HCT116 (cell line): ENCODE results near the gene BRI3BP. TPM values are rescaled to one million over a fixed set of nuclear protein-coding genes. Genes with fewer than 3 reads are reported as not detected.

ENCODE experiments used
- ATAC-seq: fragments of 200-7000 bp; cut with Tn5 transposase; 2 replicates; pipeline ENCODE4 v1.9.1; 2020; ENCODE audit warnings: mild to moderate bottlenecking, moderate library complexity
- BruUV-seq: library from RNA; stranded (reverse); fragments of 400-500 nt; replicated peaks from 2 replicates; lab custom pipeline; 2021; lab: Mats Ljungman, UMichigan
- CTCF ChIA-PET: fragments of 300-600 bp; sonication (Branson Sonifier 250); formaldehyde crosslinking; loops from one replicate; lab custom pipeline; 2021; ENCODE audit warnings: antibody characterized with exemption; lab: Charles Lee
- POLR2A ChIA-PET: fragments of 300-600, 350-600 bp; sonication (Branson Sonifier 250); formaldehyde crosslinking; loops from one replicate; lab custom pipeline; 2021; ENCODE audit warnings: antibody characterized with exemption; lab: Charles Lee
- RAD21 ChIA-PET, 2 experiments: fragments of 300-600 bp; sonication (Branson Sonifier 250); formaldehyde crosslinking; loops; one replicate each; lab custom pipeline; 2023; ENCODE audit warnings: low total read pairs in 2 of 2; ENCODE audit not compliant: uncharacterized antibody in 2 of 2, unreplicated experiment in 2 of 2, low non-redundant PET in 1 of 2; lab: Charles Lee
- DNase-seq: peaks from one replicate; pipeline ENCODE4 v3.0.0-alpha.2; 2010; ENCODE audit warnings: low read depth, low spot score
- H2AFZ ChIP-seq: fragments of 200-600 bp; shearing (Covaris generic), sonication (generic); 2 replicates; pipeline ENCODE4 v1.6.1; 2017; ENCODE audit warnings: low read depth, mixed run types, mixed read lengths, antibody characterized with exemption, low read length; ENCODE audit not compliant: poor library complexity, severe bottlenecking
- H3K27ac ChIP-seq: 2 replicates; pipeline ENCODE4 v1.5.1; 2012; ENCODE audit warnings: low read depth, low read length
- H3K27me3 ChIP-seq: fragments of 200-600 bp; sonication (generic); 2 replicates; pipeline ENCODE4 v1.6.1; 2016; ENCODE audit warnings: mixed run types, low read length, mixed read lengths; ENCODE audit not compliant: insufficient read depth
- H3K36me3 ChIP-seq, 2 experiments: fragments of 200-500 bp in 1 of 2; fragments of 200-600 bp in 1 of 2; sonication (Bioruptor generic) in 1 of 2; sonication (generic) in 1 of 2; 2 replicates each; pipeline versions ENCODE4 v1.5.1 to v1.6.1; 2014 to 2016; ENCODE audit warnings: low read length in 2 of 2, inconsistent platforms in 1 of 2, mixed read lengths in 1 of 2, mixed run types in 1 of 2; ENCODE audit not compliant: insufficient read depth in 2 of 2, control insufficient read depth in 1 of 2
- H3K4me1 ChIP-seq, 2 experiments: fragments of 200-600 bp in 1 of 2; sonication (generic) in 1 of 2; 2 replicates each; pipeline versions ENCODE4 v1.5.1 to v1.6.1; 2012 to 2017; ENCODE audit warnings: low read length in 2 of 2, inconsistent platforms in 1 of 2, mild to moderate bottlenecking in 1 of 2, mixed read lengths in 1 of 2, mixed run types in 1 of 2, moderate library complexity in 1 of 2; ENCODE audit not compliant: insufficient read depth in 2 of 2, control insufficient read depth in 1 of 2
- H3K4me2 ChIP-seq: fragments of 200-600 bp; sonication (generic); 2 replicates; pipeline ENCODE4 v1.6.1; 2017; ENCODE audit warnings: mixed run types, low read length, mixed read lengths
- H3K4me3 ChIP-seq, 2 experiments: fragments of 200-600 bp in 1 of 2; sonication (generic) in 1 of 2; replicated peaks in 1 of 2; 2 replicates each; pipeline ENCODE4 v1.5.1; 2011 to 2016; ENCODE audit warnings: low read length in 2 of 2, control low read depth in 1 of 2, low read depth in 1 of 2, mild to moderate bottlenecking in 1 of 2, mixed read lengths in 1 of 2, mixed run types in 1 of 2
- H3K79me2 ChIP-seq: fragments of 200-600 bp; sonication (generic); 2 replicates; pipeline ENCODE4 v1.6.1; 2017; ENCODE audit warnings: mild to moderate bottlenecking, mixed run types, low read length, moderate library complexity, mixed read lengths; ENCODE audit not compliant: insufficient read depth
- H3K9ac ChIP-seq: fragments of 200-600 bp; sonication (generic); 2 replicates; pipeline ENCODE4 v1.6.1; 2016; ENCODE audit warnings: low read length, mixed read lengths
- H3K9me2 ChIP-seq: fragments of 200-600 bp; sonication (generic), shearing (Covaris generic); 2 replicates; pipeline ENCODE4 v1.6.1; 2017; ENCODE audit warnings: mixed run types, mild to moderate bottlenecking, moderate library complexity; ENCODE audit not compliant: insufficient read depth
- H3K9me3 ChIP-seq, 2 experiments: fragments of 200-500 bp in 1 of 2; fragments of 200-600 bp in 1 of 2; sonication (Bioruptor generic) in 1 of 2; sonication (generic) in 1 of 2; 2 replicates each; pipeline ENCODE4 v1.6.1; 2014 to 2017; ENCODE audit warnings: low read length in 2 of 2, mixed read lengths in 2 of 2, inconsistent platforms in 1 of 2, low read depth in 1 of 2, mild to moderate bottlenecking in 1 of 2, mixed run types in 1 of 2, moderate library complexity in 1 of 2; ENCODE audit not compliant: control insufficient read depth in 1 of 2, insufficient read depth in 1 of 2
- H4K20me1 ChIP-seq: fragments of 200-600 bp; sonication (generic), shearing (Covaris generic); 2 replicates; pipeline ENCODE4 v1.6.1; 2017; ENCODE audit warnings: mixed run types, mild to moderate bottlenecking, moderate library complexity; ENCODE audit not compliant: insufficient read depth
- ATF3 ChIP-seq: IDR thresholded peaks from 2 replicates; pipeline ENCODE4 v1.6.1; 2012
- EGR1 ChIP-seq: IDR thresholded peaks from 2 replicates; pipeline ENCODE4 v1.6.1; 2012; ENCODE audit warnings: low read depth
- ELF1 ChIP-seq: IDR thresholded peaks from 2 replicates; pipeline ENCODE4 v1.6.1; 2012; ENCODE audit warnings: low read depth, borderline replicate concordance
- FOSL1 ChIP-seq: IDR thresholded peaks from 2 replicates; pipeline ENCODE4 v1.6.1; 2012; ENCODE audit warnings: low read depth
- POLR2A ChIP-seq: IDR thresholded peaks from 2 replicates; pipeline ENCODE4 v1.7.0; 2011; ENCODE audit warnings: borderline replicate concordance; ENCODE audit not compliant: insufficient read depth, insufficient read length; ENCODE audit errors: extremely low read depth
- RAD21 ChIP-seq: IDR thresholded peaks from 2 replicates; pipeline ENCODE4 v1.6.1; 2012; ENCODE audit warnings: low read depth, mild to moderate bottlenecking
- SIN3A ChIP-seq: IDR thresholded peaks from 2 replicates; pipeline ENCODE4 v1.6.1; 2012; ENCODE audit warnings: low read depth
- SRF ChIP-seq: IDR thresholded peaks from 2 replicates; pipeline ENCODE4 v1.6.1; 2012; ENCODE audit warnings: low read depth
- YY1 ChIP-seq: IDR thresholded peaks from 2 replicates; pipeline ENCODE4 v1.6.1; 2011; ENCODE audit warnings: low read length, low read depth, moderate library complexity, mild to moderate bottlenecking; ENCODE audit not compliant: insufficient replicate concordance; ENCODE audit errors: extremely low read depth
- ZBTB33 ChIP-seq: IDR thresholded peaks from 2 replicates; pipeline ENCODE4 v1.6.1; 2011; ENCODE audit warnings: mild to moderate bottlenecking, low read length, moderate library complexity; ENCODE audit not compliant: insufficient replicate concordance; ENCODE audit errors: extremely low read depth
- ZFX ChIP-seq: fragments of 450-650 bp; IDR thresholded peaks from 2 replicates; pipeline ENCODE4 v1.6.1; 2017
- intact Hi-C: fragments of 100-400 bp; cut with micrococcal nuclease; formaldehyde crosslinking; loops from 2 replicates; pipeline ENCODE4 v1.10.0; 2022
- total RNA-seq: library from RNA; stranded (reverse); gene quantifications from one replicate; pipeline ENCODE4 v1.2.1, GENCODE V29; 2021; ENCODE audit not compliant: unreplicated experiment

BRI3BP gene
- total RNA-seq, 1 experiment from 2014 or later: 40.1 TPM

GRCh38 chr12:124972211-124972610, 21.2 kb upstream of the BRI3BP start:
- no peaks in the 10 kb centered on the region for H4K20me1 ChIP-seq
- ChIA-PET POLR2A (no interaction called here), CTCF (no interaction called here), RAD21 (no interaction called here)
- H3K79me2 ChIP-seq: no peaks in the 10 kb centered on the region; the same call in 1 of the 2 replicates
- H3K4me1 ChIP-seq: no peaks in the 10 kb centered on the region
- ATAC-seq: no peak
- intact Hi-C loops: no loop called here
- H3K27me3 ChIP-seq: no peaks in the 10 kb centered on the region
- H3K36me3 ChIP-seq: peaks cover 19 to 41% of the 10 kb centered on the region in 2 experiments
- no peak for DNase-seq
- no peak overlapping the region for H2AFZ ChIP-seq
- H3K4me2 ChIP-seq: no peak overlapping the region
- H3K27ac ChIP-seq: no peak overlapping the region
- no peaks in the 10 kb centered on the region for H3K9me3 ChIP-seq
- no peak overlapping the region for H3K4me3 ChIP-seq
- H3K9ac ChIP-seq: no peak overlapping the region
- H3K9me2 ChIP-seq: no peaks in the 10 kb centered on the region
- no TSS peak for BruUV-seq
- no peak for TF ChIP-seq FOSL1
- no peak for TF ChIP-seq RAD21
- TF ChIP-seq SIN3A: no peak
- no peak for TF ChIP-seq YY1
- TF ChIP-seq POLR2A: no peak
- no peak for TF ChIP-seq ATF3
- no peak for TF ChIP-seq SRF
- TF ChIP-seq ZFX: no peak
- TF ChIP-seq EGR1: no peak
- no peak for TF ChIP-seq ZBTB33
- no peak for TF ChIP-seq ELF1
